Bone marrow (tissue), 2 donors: ENCODE measurements around the gene CD300LF.

Source experiments
- DNase-seq, 2 donors: peaks; one replicate each; lab custom pipeline; 2025; lab: John Stamatoyannopoulos, UW

The CD300LF gene

DNA sequence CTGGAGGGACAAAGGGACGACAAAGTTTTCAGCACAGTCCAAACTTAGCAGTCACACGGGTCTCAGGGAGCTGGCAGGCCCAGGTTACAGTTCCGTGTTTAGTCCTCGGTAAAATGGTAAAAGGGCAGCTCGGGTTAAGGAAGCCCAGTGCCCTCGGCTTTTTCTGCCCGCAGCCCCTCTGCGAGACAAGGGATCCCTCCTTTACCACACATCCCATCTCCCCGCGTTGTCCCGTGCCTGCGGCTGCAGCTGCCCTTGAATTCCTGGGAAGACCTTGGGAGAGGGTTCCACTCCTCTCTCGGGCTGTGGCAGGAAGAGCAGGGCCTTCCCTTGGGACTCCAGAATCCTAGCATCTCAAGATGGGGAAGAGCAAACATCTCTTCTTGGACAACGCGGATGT, 17.1 kb upstream of the CD300LF start:
- DNase-seq = no peak

DNA sequence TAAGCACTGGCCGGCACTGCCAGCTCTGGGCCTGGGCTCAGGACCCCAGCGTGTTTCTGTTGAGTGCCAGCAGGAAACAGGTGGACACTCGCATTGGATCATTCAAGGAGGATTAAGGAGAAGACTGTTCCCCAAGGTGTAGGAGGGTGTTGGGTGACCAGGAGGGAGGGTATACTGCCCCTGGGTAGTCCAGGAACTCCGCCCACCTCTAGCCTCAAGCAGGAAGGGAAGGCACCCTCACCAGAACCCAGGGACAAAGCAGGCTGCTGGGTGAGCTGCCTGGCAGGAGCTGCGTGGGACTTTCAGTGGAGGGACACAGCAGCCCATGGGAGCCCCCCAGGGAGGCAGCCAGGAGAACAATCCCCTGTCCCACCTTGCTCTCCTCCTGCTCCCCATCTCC, 16.6 kb upstream of the CD300LF start:
- no peak for DNase-seq

DNA sequence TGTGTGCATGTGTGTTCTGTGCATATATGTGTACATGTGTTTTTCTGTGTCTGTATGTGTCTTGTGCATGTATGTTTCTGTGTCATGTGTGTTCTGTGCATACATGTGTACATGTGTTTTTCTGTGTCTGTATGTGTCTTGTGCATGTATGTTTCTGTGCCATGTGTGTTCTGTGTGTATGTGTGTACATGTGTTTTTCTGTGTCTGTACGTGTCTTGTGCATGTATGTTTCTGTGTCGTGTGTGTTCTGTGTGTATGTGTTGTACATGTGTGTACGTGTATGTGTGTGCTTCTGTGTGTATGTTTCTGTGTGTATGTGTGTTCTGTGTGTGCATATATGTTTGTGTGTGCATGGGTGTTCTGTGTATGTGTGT, 16.0 kb upstream of the CD300LF start:
- DNase-seq = no peak

DNA sequence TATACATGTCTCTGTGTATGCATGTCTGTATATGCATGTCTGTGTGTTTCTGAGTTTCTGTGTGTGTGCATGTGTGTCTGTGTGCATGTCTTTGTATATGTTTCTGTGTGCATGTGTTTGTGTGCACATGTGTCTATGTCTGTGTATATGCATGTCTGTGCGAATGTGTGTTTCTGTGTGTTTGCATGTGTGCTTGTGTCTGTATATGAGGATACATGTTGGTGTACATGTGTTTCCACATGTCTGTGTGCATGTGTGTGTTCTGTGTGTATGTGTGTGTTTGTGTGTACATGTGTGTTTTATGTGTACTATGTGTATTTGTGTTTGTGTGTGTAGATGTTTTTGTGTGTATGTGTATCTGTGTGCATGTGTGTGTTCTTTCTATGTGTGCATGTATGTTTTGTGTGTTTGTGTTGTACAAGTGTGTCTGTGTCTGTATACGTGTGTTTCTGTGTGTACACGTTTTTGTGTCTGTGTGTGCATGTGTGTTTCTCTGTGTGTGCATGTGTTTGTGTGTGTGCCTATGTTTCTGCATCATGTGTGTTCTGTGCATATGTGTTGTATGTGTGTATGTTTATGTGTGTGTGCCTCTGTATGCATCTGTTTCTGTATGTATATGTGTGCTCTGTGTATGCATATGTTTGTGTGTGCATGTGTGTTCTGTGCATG, 15.4 kb upstream of the CD300LF start:
- DNase-seq = no peak

DNA sequence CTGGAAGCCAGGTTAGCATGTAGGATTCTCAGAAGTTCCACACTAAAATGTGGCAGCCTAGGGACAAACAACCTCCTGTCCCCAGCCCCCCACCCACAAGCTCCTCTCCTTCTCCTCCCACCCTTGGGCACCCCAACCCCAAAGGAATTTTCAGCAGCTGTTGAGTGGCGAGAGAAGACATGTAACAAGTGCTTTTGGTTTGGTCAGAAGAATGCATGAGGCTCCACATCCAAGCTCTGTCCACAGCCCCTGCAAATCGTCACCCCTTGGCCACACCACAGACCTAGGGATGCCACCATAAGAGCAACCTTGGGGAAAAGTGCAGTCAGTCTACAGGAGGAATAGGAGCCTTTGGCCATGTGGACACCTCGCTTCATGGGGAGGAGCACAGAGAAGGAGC, 12.4 kb upstream of the CD300LF start:
- DNase-seq = no peak

DNA sequence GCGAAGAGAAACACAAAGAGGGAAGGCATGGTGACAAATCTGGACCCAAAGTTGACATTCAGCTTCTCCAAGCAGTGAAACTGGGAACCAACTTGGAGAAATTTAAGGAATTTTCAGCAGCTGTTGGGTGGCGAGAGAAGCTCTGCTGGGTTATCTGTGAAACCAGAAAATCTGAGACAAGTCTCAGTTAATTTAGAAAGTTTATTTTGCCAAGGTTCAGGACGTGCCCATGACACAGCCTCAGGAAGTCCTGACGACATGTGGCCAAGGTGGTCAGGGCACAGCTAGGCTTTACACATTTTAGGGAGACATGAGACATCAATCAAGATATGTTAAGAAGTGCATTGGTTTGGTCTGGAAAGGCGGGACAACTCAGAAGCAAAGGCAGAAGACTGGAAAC, 11.2 kb upstream of the CD300LF start:
- no peak for DNase-seq

DNA sequence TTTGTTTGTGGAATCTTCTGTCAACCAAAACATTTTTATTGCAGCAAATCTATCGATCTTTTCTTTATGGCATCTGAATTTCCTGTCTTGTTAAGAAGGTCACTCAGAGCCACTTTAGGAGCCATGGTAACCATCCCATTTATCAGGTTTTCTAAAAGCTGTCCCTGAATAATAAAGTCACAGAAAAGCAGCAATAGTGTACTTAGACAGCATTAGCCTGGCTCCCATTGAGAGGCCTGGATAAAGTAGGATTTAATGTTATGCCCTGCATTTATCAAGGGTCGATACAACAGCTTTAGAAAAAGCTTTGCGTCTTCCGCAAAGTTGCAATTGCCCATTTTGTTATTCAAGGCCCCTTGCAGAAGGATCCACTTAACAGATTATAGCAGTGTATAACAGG, 10.1 kb upstream of the CD300LF start:
- no peak for DNase-seq

DNA sequence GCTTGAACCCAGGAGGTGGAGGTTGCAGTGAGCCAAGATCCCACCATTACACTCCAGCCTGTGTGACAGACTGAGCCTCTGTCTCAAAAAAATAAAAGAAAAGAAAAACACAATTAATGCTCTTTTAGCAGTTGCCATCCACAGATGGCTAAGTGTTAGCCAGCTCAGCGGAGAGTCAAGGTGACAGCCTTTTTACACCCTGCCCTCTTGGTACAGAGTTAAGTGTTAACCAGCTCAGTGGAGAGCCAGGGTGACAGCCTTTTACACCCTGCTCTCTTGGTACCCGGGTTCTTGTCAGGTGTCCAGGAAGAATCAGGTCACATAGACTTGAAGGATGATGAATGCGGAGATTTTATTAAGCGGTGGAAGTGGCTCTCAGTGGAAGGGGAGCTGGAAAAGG, 7.8 kb upstream of the CD300LF start:
- no peak for DNase-seq

DNA sequence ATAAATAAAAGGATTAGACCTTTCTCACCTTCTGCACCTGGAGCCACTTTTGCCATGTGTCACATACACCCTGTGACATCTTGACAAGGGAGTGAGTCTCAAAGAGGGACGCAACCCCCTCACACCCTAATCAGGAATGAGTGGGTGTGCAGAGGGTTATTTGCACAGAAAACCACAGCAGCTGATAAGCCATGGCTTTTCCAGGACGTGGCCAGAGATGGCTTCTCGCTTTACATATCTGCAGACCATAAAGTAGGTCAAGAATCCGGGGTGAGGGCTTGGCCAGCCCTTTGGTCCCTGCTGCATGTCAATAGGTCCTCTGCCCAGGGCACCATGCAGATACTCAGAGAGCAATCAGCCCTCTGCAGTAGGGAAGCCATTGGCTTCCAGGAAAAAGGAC, 2.4 kb upstream of the CD300LF start:
- no peak for DNase-seq

DNA sequence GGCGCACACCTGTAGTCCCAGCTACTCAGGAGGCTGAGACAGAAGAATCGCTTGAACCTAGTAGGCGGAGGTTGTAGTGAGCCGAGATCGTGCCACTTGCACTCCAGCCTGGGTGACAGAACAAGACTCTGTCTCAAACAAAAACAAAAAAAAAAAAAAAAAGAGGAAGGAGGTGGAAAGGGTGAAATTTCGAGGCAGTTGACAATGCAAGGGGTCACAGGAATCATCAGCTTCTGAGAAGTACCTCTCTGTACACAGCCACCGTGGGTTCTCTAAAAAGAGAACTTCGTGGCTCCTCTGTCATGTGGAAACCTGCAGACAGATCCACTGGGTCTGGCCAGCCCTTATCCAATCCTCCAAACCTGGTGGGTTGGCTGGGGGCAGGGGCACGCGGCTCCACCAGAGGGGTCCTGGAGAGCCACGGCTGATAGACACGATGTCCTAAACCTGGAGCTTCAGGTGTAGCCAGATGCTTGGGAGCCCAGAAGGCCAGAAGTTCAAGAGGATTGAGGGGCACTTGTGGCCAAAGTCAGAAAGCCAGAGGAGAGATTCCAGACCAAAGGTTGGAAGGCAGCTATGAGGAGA, 540 bp upstream of the CD300LF start:
- peak in 1 of 2 donors; percentile 15 for DNase-seq

DNA sequence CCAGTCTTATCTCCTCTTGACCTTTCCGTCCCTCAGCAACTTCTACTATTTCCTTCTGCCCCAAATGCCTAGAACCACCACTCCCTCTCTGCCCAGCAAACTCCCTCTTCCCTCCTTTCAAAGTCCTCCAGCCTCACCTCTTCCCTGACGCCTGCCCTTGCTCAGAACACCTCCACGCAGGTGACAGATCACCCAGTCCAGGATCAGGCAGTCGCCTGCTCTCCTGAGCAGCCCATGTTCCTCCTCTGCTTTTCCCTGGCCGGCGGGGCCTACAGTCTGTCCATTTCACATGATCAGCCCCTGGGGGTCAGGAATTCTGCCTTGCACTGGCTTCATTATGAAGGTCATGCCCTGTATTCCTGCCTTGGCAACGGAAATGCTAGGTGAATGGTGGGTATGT, 422 bp downstream of the CD300LF start:
- DNase-seq = no peak

DNA sequence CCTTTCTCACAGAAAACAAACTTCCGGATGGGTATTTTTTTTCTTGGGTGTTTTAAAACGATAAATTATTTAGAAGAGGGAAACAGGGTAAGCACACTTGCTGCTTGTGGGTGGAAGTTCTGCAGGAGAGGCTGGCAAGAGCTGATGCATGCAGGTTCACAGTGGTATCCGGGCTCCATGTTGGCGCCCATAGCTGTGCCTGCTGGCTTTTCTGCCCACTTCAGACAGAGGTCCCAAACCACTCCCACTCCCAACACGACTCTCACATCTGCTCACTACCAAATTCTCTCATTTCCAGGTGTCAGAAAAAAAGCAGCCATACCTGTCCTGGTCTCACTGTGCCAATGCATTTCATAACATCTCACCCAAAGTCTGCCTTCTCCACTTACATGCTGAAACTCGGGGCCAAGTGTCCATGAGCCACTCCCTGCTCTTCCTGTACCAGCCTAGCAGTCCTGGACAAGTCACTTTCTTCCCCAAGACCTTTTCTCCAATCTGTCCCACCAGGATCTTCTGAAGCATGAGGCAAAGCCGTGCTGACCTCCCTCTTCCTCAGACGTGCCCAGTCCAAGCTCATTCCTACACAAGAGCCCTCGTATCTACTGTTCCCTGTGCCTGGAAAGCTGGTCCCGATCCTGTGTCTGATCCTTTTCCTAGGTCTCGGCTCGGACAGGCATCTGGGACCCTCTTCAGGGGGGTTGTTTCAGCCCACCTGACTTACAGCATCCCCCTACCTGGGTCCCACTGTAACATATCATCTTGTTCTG, 1.5 kb downstream of the CD300LF start:
- no peak for DNase-seq

DNA sequence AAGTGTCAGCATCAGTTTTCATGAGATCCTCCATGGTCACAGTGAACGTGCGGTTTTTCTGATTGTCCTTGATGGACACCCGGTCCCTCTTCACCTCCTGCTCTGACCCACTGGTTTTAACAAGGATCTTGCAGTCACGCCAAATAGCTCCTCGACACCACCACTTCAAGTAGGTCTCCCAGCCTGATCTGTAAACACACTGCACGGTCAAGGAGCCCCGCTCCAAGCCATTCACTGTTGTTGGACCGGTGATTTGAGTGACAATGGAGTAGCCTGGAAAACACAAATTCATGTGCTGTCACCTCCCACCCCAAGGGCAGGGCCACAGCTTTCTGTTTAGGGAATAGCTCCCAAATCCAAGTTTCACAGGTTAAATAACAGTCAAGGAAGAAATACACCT, 8.2 kb downstream of the CD300LF start:
- no peak for DNase-seq

DNA sequence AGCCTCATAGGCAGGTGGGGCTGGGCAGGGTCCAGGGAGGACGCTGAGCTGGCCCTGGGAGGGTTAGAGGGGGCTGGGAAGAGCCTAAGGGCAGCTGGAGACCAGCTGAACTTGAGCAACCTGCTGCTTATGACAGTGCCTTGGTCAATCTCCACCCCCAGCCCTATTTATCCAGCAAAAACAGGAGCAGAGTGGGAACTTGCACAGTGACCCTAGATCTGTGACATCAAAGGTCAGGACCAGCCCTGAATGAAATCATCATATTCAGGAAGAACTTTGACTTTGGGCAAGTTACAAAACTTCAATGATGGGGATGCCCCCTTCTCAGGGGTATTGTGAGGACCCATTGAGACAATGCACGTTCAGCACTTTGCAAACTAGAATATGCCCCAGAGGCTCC, 9.4 kb downstream of the CD300LF start:
- no peak for DNase-seq

DNA sequence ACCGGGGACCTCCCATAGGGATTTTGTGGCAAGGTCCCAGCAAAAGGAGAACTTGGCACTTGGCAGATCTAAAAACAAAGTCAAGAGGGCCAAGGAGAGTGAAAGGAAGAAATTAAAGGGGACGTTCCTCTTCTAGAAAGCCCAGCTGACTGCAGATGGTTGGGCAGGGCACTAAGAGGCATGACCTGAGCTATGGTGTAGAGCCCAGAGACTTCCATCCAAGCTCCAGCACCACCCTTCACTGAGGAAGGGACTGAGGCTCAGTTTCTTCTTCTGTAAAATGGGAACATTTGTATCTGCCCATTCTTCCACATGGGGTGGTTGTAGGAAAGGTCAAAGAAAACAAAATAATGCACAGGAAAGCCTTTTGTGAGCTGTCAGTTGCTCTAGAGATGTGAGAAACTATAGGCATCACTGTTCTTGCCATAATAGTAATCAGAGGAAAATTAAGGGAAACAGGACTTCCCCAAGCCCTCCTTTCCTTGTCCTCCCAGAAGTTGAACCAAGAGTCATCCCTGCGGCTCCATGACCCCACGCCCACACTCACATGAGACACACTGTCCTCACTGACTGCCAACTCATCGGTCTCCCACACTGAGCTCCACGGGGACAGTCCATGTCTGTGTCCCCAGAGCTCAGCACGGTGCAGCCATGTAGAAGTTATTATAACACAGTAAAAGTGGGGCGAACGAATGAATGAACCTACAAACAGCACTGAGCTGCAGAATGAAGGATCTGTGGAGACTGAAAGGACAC, 10.4 kb downstream of the CD300LF start:
- DNase-seq = no peak

DNA sequence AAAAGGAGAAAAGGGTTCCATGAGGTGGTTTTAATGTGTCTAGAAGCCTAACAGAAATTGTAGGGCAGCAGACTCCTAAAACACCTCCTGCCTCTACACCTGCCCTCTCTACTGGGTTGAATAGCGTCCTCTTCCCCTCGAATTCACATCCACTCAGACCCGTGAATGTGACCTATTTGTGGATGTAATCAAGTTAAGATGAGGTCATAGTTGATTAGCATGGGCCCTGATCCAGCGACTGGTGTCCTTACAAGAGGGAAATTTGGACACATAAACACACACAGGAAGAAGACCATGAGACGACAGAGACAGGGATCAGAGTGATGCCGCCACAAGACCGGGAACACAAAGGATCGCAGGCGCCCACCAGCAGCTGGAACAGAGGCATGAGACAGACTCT, 13.5 kb downstream of the CD300LF start:
- DNase-seq = no peak

DNA sequence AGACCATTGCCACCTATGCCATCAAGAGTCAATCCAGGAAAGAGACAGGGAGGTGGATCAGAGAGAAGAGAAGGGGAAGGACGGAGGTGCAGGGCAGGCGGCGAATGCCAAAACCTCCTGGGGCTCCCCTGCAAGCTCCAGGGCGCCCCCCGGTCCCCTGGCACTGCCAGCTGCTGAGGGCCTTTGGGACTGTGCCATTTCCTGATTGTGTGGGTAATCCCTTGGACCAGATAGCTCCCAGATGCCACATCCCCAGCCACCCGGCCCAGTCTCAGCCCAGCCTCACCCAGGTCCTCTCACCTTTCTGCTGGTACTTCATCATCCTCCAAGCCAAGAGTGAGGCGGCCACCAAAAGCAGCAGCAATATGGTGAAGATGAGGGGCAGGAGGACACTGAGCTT, 14.7 kb downstream of the CD300LF start:
- DNase-seq = no peak

DNA sequence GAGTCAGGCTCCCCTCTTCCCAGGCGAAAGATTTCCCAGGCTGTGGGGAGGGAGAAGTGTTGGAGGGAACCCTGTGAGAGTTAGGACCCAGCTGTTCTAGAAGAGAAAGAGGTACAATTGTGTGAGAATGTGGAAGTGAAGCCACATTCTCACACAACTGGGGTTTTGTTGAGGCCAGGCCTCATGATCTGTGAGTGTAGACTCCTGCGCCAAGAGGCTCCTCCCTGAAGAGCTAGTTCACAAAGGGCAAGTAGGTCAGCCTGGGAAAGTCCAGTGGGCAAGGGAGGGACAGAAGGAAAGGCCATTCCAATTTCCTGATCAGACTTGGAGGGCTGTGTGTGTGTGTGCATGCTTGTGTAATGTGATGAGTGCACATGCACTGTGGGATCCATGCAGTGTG, 15.2 kb downstream of the CD300LF start:
- no peak for DNase-seq

DNA sequence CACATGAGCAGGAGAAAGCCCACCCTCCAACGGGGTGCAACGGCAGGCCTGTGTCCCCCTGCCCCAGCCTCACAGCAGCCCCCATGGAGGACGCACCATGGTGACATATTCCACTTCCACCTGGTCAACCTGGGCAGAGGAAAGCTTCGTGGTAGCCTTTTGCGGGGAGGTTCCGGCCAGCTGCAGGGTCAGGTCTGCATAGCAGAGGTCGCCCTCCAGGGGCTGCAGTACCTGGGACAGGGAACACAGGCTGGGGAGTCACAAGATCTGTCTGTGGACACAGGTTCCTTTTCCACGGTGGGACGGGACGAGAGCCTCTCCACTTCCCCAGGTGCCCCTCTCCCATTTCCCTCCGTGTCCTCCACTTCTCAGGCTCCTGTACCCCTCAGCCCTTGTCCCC, 17.1 kb downstream of the CD300LF start:
- no peak for DNase-seq

DNA sequence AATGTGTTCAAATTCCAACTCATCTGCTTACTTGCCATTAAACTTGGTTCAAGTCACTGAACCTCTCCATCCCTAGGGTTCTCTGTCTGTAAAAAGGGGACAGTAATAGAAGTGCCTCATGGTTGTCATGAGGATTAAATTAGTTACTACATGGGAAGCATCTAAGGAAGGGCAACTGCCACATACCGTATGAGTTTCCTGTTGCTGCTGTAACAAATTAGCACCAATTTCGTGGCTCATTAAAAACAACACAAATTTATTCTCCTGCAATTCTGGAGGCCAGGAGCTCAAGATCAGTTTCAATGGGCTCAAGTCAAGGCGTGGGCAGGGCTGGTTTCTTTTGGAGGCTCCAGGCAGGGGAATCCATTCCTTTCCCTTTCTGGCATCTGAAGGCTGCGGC, 18.6 kb downstream of the CD300LF start:
- DNase-seq = no peak

DNA sequence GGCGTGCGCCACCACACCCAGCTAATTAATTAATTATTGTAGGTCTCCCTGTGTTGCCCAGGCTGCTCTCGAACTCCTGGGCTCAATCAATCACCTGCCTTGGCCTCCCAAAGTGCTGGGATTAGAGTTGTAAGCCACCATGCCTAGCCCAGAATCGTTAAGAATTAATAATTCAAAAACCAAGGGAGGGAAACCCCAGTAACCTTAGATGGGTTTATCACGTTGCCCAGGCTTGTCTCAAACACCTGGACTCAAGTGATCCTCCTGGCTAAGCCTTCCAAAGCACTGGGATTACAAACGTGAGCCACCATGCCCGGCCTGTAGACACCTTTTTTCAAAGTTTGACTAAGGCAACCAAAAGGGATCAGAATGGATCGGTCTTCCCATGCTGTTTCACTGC, 21.6 kb downstream of the CD300LF start:
- DNase-seq = no peak

DNA sequence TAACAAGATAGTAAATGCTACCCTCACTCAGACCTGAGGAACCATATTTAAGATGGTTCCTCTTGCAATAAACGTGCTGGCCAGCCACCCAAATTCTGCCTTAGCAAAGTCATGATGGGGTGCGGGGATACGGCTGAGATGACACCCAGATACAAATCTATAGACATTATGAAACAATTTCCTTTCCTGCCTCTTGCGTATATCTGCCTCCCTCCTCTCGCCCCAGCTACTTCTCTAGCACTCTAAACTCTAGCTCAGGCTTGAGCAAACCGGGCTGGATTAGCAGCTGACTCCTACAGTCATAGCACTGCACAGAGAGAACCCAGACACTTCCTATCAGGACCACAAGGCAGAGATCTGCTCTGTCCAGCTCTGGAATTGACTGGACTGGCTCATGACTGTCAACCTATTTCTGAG, 22.3 kb downstream of the CD300LF start:
- DNase-seq = peak; percentile 37 to 86

DNA sequence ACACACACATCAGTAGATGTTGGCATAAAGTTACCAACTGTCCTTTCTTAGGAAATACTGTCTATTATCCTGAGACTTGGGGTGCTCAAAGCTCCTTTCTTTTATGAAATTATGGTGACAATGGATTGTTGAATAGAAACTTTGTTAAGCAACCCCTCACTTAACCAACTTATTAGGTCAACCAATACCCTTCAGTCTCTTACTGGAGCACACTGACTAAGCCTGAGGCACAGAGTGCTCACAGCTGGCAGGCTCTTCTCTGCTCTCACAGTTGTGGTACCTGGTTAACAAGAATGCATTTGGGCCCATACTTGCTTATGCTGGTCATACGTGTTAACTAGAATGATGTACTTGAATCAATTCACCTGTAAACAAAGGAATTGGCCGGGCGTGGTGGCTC, 24.8 kb downstream of the CD300LF start:
- no peak for DNase-seq
